ENCODE measurements around the gene WBP2NL.

- TF ChIP-seq REST (IDR thresholded peaks at IDR 0.05; ENCODE audit: insufficient read depth in 1 of 2, low read depth in 2 of 2, low read length in 2 of 2) (no peak), POLR2AphosphoS5 (IDR thresholded peaks at IDR 0.05; ENCODE audit: low read depth, low read length) (no peak), TAF1 (IDR thresholded peaks at IDR 0.05; ENCODE audit: borderline replicate concordance, insufficient read depth, low read length) (no peak)
These were observed 43.2 kb downstream of the WBP2NL start for GRCh38 chr22:42041784-42042183.

Measured in PFSK-1 (cell line).